Calu3 (cell line): ENCODE results near the gene PLEKHM1. TPM values are rescaled to one million over a fixed set of nuclear protein-coding genes. Genes with fewer than 3 reads are reported as not detected.
"Not testable (repeated sequence)": the region's sequence is repeated elsewhere in the genome, so short reads cannot be mapped to it uniquely, and the experiment has no call there.

Experiments
- BruUV-seq: library from RNA; stranded (reverse); fragments of 400-500 nt; replicated peaks from 2 replicates; lab custom pipeline; 2021; lab: Mats Ljungman, UMichigan
- CTCF ChIA-PET: fragments of 300-600 bp; sonication (Branson Sonifier 250); formaldehyde crosslinking; loops from one replicate; lab custom pipeline; 2022; ENCODE audit warnings: antibody characterized with exemption; lab: Charles Lee
- DNase-seq: peaks from one replicate; pipeline ENCODE4 v3.0.0; 2022
- H3K27ac Mint-ChIP-seq: one replicate; pipeline ENCODE4 v1.8.0; 2022; ENCODE audit warnings: mixed read lengths; ENCODE audit not compliant: unreplicated experiment
- H3K27me3 Mint-ChIP-seq: one replicate; pipeline ENCODE4 v1.8.0; 2022; ENCODE audit warnings: mixed read lengths; ENCODE audit not compliant: unreplicated experiment
- H3K36me3 Mint-ChIP-seq: one replicate; pipeline ENCODE4 v1.8.0; 2022; ENCODE audit warnings: mild to moderate bottlenecking, moderate library complexity, mixed read lengths; ENCODE audit not compliant: insufficient read depth, unreplicated experiment
- H3K4me1 Mint-ChIP-seq: one replicate; pipeline ENCODE4 v1.8.0; 2022; ENCODE audit warnings: mild to moderate bottlenecking, low read depth, mixed read lengths; ENCODE audit not compliant: unreplicated experiment
- H3K4me3 Mint-ChIP-seq: one replicate; pipeline ENCODE4 v1.8.0; 2022; ENCODE audit warnings: mild to moderate bottlenecking, low read depth, moderate library complexity, mixed read lengths; ENCODE audit not compliant: unreplicated experiment
- H3K9me3 Mint-ChIP-seq: one replicate; pipeline ENCODE4 v1.8.0; 2022; ENCODE audit warnings: low read depth, mixed read lengths; ENCODE audit not compliant: unreplicated experiment
- CTCF ChIP-seq: fragments of 200-600 bp; IDR thresholded peaks from one replicate; pipeline ENCODE4 v1.8.0; 2022; ENCODE audit warnings: antibody characterized with exemption; ENCODE audit not compliant: unreplicated experiment
- intact Hi-C: fragments of 100-400 bp; cut with micrococcal nuclease; formaldehyde crosslinking; loops from one replicate; pipeline ENCODE4 v1.10.0; 2022; ENCODE audit not compliant: unreplicated experiment
- total RNA-seq: library from RNA; stranded (reverse); gene quantifications from 2 replicates; pipeline ENCODE4 v1.2.3, GENCODE V29; 2022

PLEKHM1 gene
- total RNA-seq, 1 experiment from 2014 or later: 82.4 TPM

GRCh38 chr17:45451131-45451530, 39.4 kb downstream of the PLEKHM1 start:
- CTCF ChIA-PET: no interaction called here
- Mint-ChIP-seq H3K36me3 (peaks cover 35% of the 10 kb centered on the region), H3K27ac (no peak overlapping the region), H3K4me1 (peaks cover 28% of the 10 kb centered on the region), H3K27me3 (no peaks in the 10 kb centered on the region), H3K4me3 (no peak overlapping the region), H3K9me3 (no peaks in the 10 kb centered on the region)
- intact Hi-C loops: no loop called here
- no peak for DNase-seq
- TF ChIP-seq CTCF: no peak
- BruUV-seq: no TSS peak

- DNase-seq, H3K27me3 Mint-ChIP-seq, H3K9me3 Mint-ChIP-seq, intact Hi-C loops, BruUV-seq, CTCF ChIA-PET, H3K4me3 Mint-ChIP-seq: not testable (repeated sequence)
- Mint-ChIP-seq H3K4me1 (peaks cover 41% of the 10 kb centered on the region), H3K36me3 (peaks cover 43% of the 10 kb centered on the region), H3K27ac (peak overlapping the region; percentile 8)
Observed at GRCh38 chr17:45449708-45450329, 40.7 kb downstream of the PLEKHM1 start.

GRCh38 chr17:45449260-45449659, 41.3 kb downstream of the PLEKHM1 start:
- CTCF ChIA-PET, H3K27me3 Mint-ChIP-seq, BruUV-seq, intact Hi-C loops, H3K4me3 Mint-ChIP-seq, DNase-seq, H3K9me3 Mint-ChIP-seq: not testable (repeated sequence)
- Mint-ChIP-seq H3K36me3 (peaks cover 47% of the 10 kb centered on the region), H3K4me1 (peaks cover 46% of the 10 kb centered on the region), H3K27ac (peak overlapping the region; percentile 8)

GRCh38 chr17:45448483-45448882, 42.0 kb downstream of the PLEKHM1 start:
- Mint-ChIP-seq H3K4me1 (peaks cover 46% of the 10 kb centered on the region), H3K36me3 (peaks cover 51% of the 10 kb centered on the region), H3K27ac (peak overlapping the region; percentile 92), H3K4me3 (peak overlapping the region; percentile 37)
- intact Hi-C loops, H3K9me3 Mint-ChIP-seq, H3K27me3 Mint-ChIP-seq, CTCF ChIA-PET, BruUV-seq, DNase-seq: not testable (repeated sequence)

GRCh38 chr17:45448066-45448465, 42.5 kb downstream of the PLEKHM1 start:
- H3K27me3 Mint-ChIP-seq, BruUV-seq, H3K9me3 Mint-ChIP-seq, intact Hi-C loops: not testable (repeated sequence)
- H3K4me3 Mint-ChIP-seq: peak overlapping the region; percentile 37
- H3K4me1 Mint-ChIP-seq: peaks cover 46% of the 10 kb centered on the region
- peak; percentile 78 for DNase-seq
- peak overlapping the region; percentile 92 for H3K27ac Mint-ChIP-seq
- peaks cover 51% of the 10 kb centered on the region for H3K36me3 Mint-ChIP-seq
- CTCF ChIA-PET: interaction anchor here (0.7 kb wide), 2 partner anchors 29 to 304 kb away, joined by 3 read pairs; no protein-coding TSS in a partner anchor

DNA sequence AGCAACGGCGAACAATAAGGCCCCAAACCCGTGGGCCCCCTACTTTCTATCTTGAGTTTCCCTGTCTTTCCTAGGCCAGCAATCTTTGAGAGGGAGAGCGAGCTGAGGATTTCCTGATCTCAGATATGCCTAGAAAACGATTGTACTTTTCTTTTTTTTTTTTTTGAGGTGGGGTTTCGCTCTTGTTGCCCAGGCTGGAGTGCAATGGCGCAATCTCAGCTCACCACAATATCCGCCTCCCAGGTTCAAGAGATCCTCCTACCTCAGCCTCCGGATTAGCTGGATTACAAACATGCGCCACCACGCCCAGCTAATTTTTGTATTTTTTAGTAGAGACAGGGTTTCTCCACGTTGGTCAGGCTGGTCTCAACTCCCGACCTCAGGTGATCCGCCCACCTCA, 42.9 kb downstream of the PLEKHM1 start:
- Mint-ChIP-seq H3K36me3 (peaks cover 48% of the 10 kb centered on the region), H3K4me1 (peaks cover 46% of the 10 kb centered on the region), H3K27ac (peak overlapping the region; percentile 92), H3K4me3 (peak overlapping the region; percentile 37)
- CTCF ChIA-PET: interaction anchor here (0.7 kb wide), 2 partner anchors 29 to 304 kb away, joined by 3 read pairs; no protein-coding TSS in a partner anchor
- H3K9me3 Mint-ChIP-seq, H3K27me3 Mint-ChIP-seq, intact Hi-C loops: not testable (repeated sequence)
- BruUV-seq: TSS peak; percentile 74
- DNase-seq: peak; percentile 71

GRCh38 chr17:45446872-45447625, 43.5 kb downstream of the PLEKHM1 start:
- DNase-seq: peak; percentile 55
- H3K27me3 Mint-ChIP-seq, intact Hi-C loops, H3K9me3 Mint-ChIP-seq, BruUV-seq: not testable (repeated sequence)
- peak overlapping the region; percentile 37 for H3K4me3 Mint-ChIP-seq
- peaks cover 52% of the 10 kb centered on the region for H3K36me3 Mint-ChIP-seq
- peaks cover 50% of the 10 kb centered on the region for H3K4me1 Mint-ChIP-seq
- H3K27ac Mint-ChIP-seq: peak overlapping the region; percentile 92
- CTCF ChIA-PET: interaction anchor here (1.1 kb wide), 1 partner anchor 22 kb away, joined by 4 read pairs; no protein-coding TSS in a partner anchor

DNA sequence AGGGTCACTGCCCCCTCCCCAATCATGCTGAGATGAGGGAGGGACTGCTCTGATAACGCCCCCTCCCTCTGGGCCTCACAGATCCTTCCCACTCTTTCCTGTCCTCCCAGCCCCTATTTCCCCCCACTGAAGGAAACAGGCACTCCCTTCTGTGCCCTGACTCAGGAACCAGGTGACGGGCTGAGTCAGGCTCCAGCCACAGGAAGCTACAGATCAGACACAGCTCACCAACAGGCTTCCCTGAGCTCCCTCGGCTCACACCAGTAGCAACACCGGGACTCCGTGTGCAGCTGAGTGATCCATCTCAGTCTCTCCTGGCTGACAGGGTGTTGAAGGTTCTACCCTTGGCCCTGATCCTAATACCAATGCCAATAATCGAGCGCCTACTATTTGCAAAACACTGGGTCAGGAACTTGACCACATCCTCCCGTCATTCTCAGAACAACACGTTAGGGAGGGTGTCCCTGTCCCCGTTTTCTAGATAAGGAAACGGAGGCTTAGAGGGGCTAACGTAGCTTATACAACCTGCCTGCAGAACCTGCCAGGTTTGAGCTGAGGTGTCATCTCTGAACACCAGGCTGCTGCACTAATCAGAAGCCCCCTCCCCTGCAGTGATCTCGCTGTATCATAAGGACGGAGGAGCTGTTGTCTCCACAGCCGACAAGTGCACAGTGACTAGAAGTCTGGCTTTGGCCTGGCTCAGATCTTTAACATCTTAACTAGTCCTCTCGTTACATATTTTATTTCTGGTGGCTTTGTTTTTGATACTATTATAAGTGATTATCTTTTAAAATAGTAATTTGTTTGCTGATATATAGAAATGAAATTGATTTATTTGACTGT, 44.4 kb downstream of the PLEKHM1 start:
- H3K27me3 Mint-ChIP-seq, intact Hi-C loops, H3K9me3 Mint-ChIP-seq: not testable (repeated sequence)
- BruUV-seq: TSS peak; percentile 96
- peak; percentile 81 for DNase-seq
- H3K27ac Mint-ChIP-seq: peak overlapping the region; percentile 95
- peaks cover 59% of the 10 kb centered on the region for H3K4me1 Mint-ChIP-seq
- H3K36me3 Mint-ChIP-seq: peaks cover 59% of the 10 kb centered on the region
- CTCF ChIA-PET: interaction anchor here (0.6 to 1.1 kb wide), 4 partner anchors 14 to 712 kb away, joined by 4 to 6 read pairs (median 5); no protein-coding TSS in a partner anchor
- H3K4me3 Mint-ChIP-seq: peak overlapping the region; percentile 49
